ENCODE measurements around the gene MYCBP2. TPM values are rescaled to one million over a fixed set of nuclear protein-coding genes. Genes with fewer than 3 reads are reported as not detected.
"Not testable (repeated sequence)": the region's sequence is repeated elsewhere in the genome, so short reads cannot be mapped to it uniquely, and the experiment has no call there.

The MYCBP2 gene
- total RNA-seq, 1 donor from 2014 or later: 74.3 TPM

- Mint-ChIP-seq H3K27ac (peak overlapping the region; percentile 64), H3K27me3 (ENCODE audit: low read depth) (no peaks in the 10 kb centered on the region), H3K4me3 (ENCODE audit: low read depth) (peak overlapping the region; percentile 92), H3K4me1 (ENCODE audit: low read depth) (peaks cover 40% of the 10 kb centered on the region), H3K9me3 (no peaks in the 10 kb centered on the region), H3K36me3 (ENCODE audit: low read depth) (peaks cover 16% of the 10 kb centered on the region)
- no peak for DNase-seq (ENCODE audit: low spot score)
- intact Hi-C loops (cut with micrococcal nuclease): loop anchor here (10.0 kb wide), 3 partner anchors 267 to 1713 kb away; no protein-coding TSS in a partner anchor
Observed at GRCh38 chr13:77028202-77028601, 298.7 kb downstream of the MYCBP2 start.

GRCh38 chr13:77026861-77027621, 299.9 kb downstream of the MYCBP2 start, which contains the start of gene FBXL3:
TSS of gene FBXL3 (minus strand) at chr13:77027159. CDS start at chr13:77021860, 5,299 bp downstream.
- Mint-ChIP-seq H3K4me3 (ENCODE audit: low read depth) (peak within 1 kb of the TSS; percentile 98), H3K4me1 (ENCODE audit: low read depth) (peaks cover 51% of the 10 kb centered on the region), H3K27me3 (ENCODE audit: low read depth) (no peaks in the 10 kb centered on the region), H3K36me3 (ENCODE audit: low read depth) (peaks cover 21% of the 10 kb centered on the region), H3K9me3 (no peaks in the 10 kb centered on the region), H3K27ac (peak within 1 kb of the TSS; percentile 95)
- peak; percentile 76 for DNase-seq (ENCODE audit: low spot score)
- intact Hi-C loops (cut with micrococcal nuclease): loop anchor here (1.0 to 10.0 kb wide), 8 partner anchors 35 to 1712 kb away; partner anchors contain the start of genes CLN5, MYCBP2 and SLAIN1

GRCh38 chr13:77026255-77026860, 300.5 kb downstream of the MYCBP2 start:
- peaks cover 25% of the 10 kb centered on the region for H3K36me3 Mint-ChIP-seq (ENCODE audit: low read depth)
- peak; percentile 81 for DNase-seq (ENCODE audit: low spot score)
- H3K4me1 Mint-ChIP-seq (ENCODE audit: low read depth): peaks cover 56% of the 10 kb centered on the region
- no peaks in the 10 kb centered on the region for H3K9me3 Mint-ChIP-seq
- intact Hi-C loops (cut with micrococcal nuclease): loop anchor here (2.0 to 10.0 kb wide), 5 partner anchors 158 to 1712 kb away; partner anchors contain the start of gene SLAIN1
- no peaks in the 10 kb centered on the region for H3K27me3 Mint-ChIP-seq (ENCODE audit: low read depth)
- peak overlapping the region; percentile 98 for H3K4me3 Mint-ChIP-seq (ENCODE audit: low read depth)
- H3K27ac Mint-ChIP-seq: peak overlapping the region; percentile 95

GRCh38 chr13:77022341-77022740, 304.6 kb downstream of the MYCBP2 start:
- peaks cover 40% of the 10 kb centered on the region for H3K36me3 Mint-ChIP-seq (ENCODE audit: low read depth)
- H3K4me3 Mint-ChIP-seq (ENCODE audit: low read depth): no peak overlapping the region
- intact Hi-C loops (cut with micrococcal nuclease): loop anchor here (10.0 kb wide), 3 partner anchors 272 to 1708 kb away; no protein-coding TSS in a partner anchor
- no peak overlapping the region for H3K27ac Mint-ChIP-seq
- H3K27me3 Mint-ChIP-seq (ENCODE audit: low read depth): no peaks in the 10 kb centered on the region
- H3K4me1 Mint-ChIP-seq (ENCODE audit: low read depth): peaks cover 50% of the 10 kb centered on the region
- no peaks in the 10 kb centered on the region for H3K9me3 Mint-ChIP-seq
- DNase-seq (ENCODE audit: low spot score): no peak

GRCh38 chr13:77019756-77020155, 307.1 kb downstream of the MYCBP2 start:
- intact Hi-C loops (cut with micrococcal nuclease): loop anchor here (10.0 kb wide), 3 partner anchors 275 to 1705 kb away; no protein-coding TSS in a partner anchor
- Mint-ChIP-seq H3K4me1 (ENCODE audit: low read depth) (peaks cover 46% of the 10 kb centered on the region), H3K27ac (no peak overlapping the region), H3K36me3 (ENCODE audit: low read depth) (peaks cover 56% of the 10 kb centered on the region), H3K27me3 (ENCODE audit: low read depth) (no peaks in the 10 kb centered on the region), H3K4me3 (ENCODE audit: low read depth) (no peak overlapping the region), H3K9me3 (no peaks in the 10 kb centered on the region)
- no peak for DNase-seq (ENCODE audit: low spot score)

GRCh38 chr13:77016888-77017623, 309.8 kb downstream of the MYCBP2 start:
- H3K27ac Mint-ChIP-seq: no peak overlapping the region
- H3K36me3 Mint-ChIP-seq (ENCODE audit: low read depth): peaks cover 65% of the 10 kb centered on the region
- H3K9me3 Mint-ChIP-seq: no peaks in the 10 kb centered on the region
- intact Hi-C loops (cut with micrococcal nuclease): no loop called here
- no peak for DNase-seq (ENCODE audit: low spot score)
- H3K4me1 Mint-ChIP-seq (ENCODE audit: low read depth): peaks cover 32% of the 10 kb centered on the region
- no peak overlapping the region for H3K4me3 Mint-ChIP-seq (ENCODE audit: low read depth)
- no peaks in the 10 kb centered on the region for H3K27me3 Mint-ChIP-seq (ENCODE audit: low read depth)

- no peaks in the 10 kb centered on the region for H3K27me3 Mint-ChIP-seq (ENCODE audit: low read depth)
- H3K9me3 Mint-ChIP-seq: no peaks in the 10 kb centered on the region
- H3K4me3 Mint-ChIP-seq (ENCODE audit: low read depth): no peak overlapping the region
- intact Hi-C loops (cut with micrococcal nuclease): no loop called here
- peaks cover 30% of the 10 kb centered on the region for H3K4me1 Mint-ChIP-seq (ENCODE audit: low read depth)
- no peak for DNase-seq (ENCODE audit: low spot score)
- peaks cover 68% of the 10 kb centered on the region for H3K36me3 Mint-ChIP-seq (ENCODE audit: low read depth)
- H3K27ac Mint-ChIP-seq: no peak overlapping the region
Observed at GRCh38 chr13:77016251-77016812, 310.6 kb downstream of the MYCBP2 start.

- no peak for DNase-seq (ENCODE audit: low spot score)
- no peaks in the 10 kb centered on the region for H3K9me3 Mint-ChIP-seq
- no peaks in the 10 kb centered on the region for H3K27me3 Mint-ChIP-seq (ENCODE audit: low read depth)
- intact Hi-C loops (cut with micrococcal nuclease): loop anchor here (1.0 kb wide), 1 partner anchor 8 kb away; no protein-coding TSS in a partner anchor
- H3K27ac Mint-ChIP-seq: no peak overlapping the region
- peaks cover 78% of the 10 kb centered on the region for H3K36me3 Mint-ChIP-seq (ENCODE audit: low read depth)
- no peak overlapping the region for H3K4me3 Mint-ChIP-seq (ENCODE audit: low read depth)
- H3K4me1 Mint-ChIP-seq (ENCODE audit: low read depth): peaks cover 28% of the 10 kb centered on the region
Observed at GRCh38 chr13:77014906-77015685, 311.8 kb downstream of the MYCBP2 start.

GRCh38 chr13:77013853-77014542, 312.9 kb downstream of the MYCBP2 start:
- DNase-seq (ENCODE audit: low spot score): no peak
- Mint-ChIP-seq H3K9me3 (no peaks in the 10 kb centered on the region), H3K36me3 (ENCODE audit: low read depth) (peaks cover 84% of the 10 kb centered on the region), H3K4me1 (ENCODE audit: low read depth) (peaks cover 33% of the 10 kb centered on the region), H3K27ac (no peak overlapping the region), H3K4me3 (ENCODE audit: low read depth) (no peak overlapping the region), H3K27me3 (ENCODE audit: low read depth) (no peaks in the 10 kb centered on the region)
- intact Hi-C loops (cut with micrococcal nuclease): no loop called here

- H3K4me1 Mint-ChIP-seq (ENCODE audit: low read depth): peaks cover 26% of the 10 kb centered on the region
- intact Hi-C loops (cut with micrococcal nuclease): loop anchor here (2.0 to 5.0 kb wide), 3 partner anchors 15 to 318 kb away; partner anchors contain the start of genes CLN5 and MYCBP2
- H3K27me3 Mint-ChIP-seq (ENCODE audit: low read depth); DNase-seq (ENCODE audit: low spot score); H3K9me3 Mint-ChIP-seq; H3K27ac Mint-ChIP-seq; H3K4me3 Mint-ChIP-seq (ENCODE audit: low read depth): not testable (repeated sequence)
- H3K36me3 Mint-ChIP-seq (ENCODE audit: low read depth): peaks cover 70% of the 10 kb centered on the region
Observed at GRCh38 chr13:77009719-77010118, 317.2 kb downstream of the MYCBP2 start.

- H3K4me3 Mint-ChIP-seq (ENCODE audit: low read depth): no peak overlapping the region
- intact Hi-C loops (cut with micrococcal nuclease): loop anchor here (2.0 to 5.0 kb wide), 3 partner anchors 16 to 318 kb away; partner anchors contain the start of genes CLN5 and MYCBP2
- H3K9me3 Mint-ChIP-seq: no peaks in the 10 kb centered on the region
Observed at GRCh38 chr13:77009011-77009410, 317.9 kb downstream of the MYCBP2 start.

More at GRCh38 chr13:77009011-77009410, 317.9 kb downstream of the MYCBP2 start:
- no peaks in the 10 kb centered on the region for H3K27me3 Mint-ChIP-seq (ENCODE audit: low read depth)
- H3K36me3 Mint-ChIP-seq (ENCODE audit: low read depth): peaks cover 70% of the 10 kb centered on the region
- peaks cover 22% of the 10 kb centered on the region for H3K4me1 Mint-ChIP-seq (ENCODE audit: low read depth)
- peak overlapping the region; percentile 62 for H3K27ac Mint-ChIP-seq
- DNase-seq (ENCODE audit: low spot score): no peak
